ENCODE results near the gene NACC2.

DNA sequence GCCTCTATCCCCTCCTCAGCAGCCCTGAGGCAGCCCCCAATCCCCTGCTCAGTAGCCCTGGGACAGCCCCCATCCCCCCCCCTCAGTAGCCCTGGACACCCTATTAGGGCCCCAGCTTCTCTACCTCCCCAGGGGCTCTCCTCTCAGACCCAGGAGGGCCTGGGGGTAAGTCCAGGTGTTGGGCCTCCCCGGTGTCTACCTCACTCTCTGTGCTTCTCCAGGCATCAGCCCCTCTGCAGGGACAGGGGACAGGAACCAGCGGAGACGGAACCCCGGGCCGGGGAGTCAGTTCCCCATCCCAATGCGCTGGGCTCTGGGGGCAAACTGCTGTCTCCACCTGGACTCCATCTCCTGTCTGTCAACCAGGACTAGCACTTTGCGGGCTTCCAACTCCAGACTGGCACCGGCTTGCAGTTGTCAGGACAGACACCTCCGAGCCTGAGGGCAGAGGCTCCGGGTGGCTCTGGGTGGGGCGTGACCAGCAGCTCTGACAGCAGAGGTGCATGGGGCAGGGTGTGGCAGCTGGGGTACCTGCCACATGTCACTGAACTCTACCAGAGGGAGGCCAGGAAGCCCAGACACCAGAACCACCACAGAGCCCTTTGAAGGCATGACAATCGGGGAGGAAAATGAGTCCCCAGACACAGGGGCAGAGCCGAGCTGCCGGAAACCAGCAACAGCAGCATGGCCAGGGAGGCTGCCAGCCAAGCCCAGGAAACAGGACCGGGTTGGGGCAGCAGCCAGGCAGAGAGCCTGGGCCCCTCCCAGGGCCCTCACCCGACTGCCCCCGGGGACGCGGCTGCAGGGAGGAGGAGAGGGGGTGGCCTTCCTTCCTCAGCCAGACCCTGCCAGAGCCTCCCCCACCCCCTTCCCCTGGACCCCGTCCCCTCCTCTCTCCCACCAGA, 116.2 kb downstream of the NACC2 start:
- TF ChIP-seq, protein P1, sequence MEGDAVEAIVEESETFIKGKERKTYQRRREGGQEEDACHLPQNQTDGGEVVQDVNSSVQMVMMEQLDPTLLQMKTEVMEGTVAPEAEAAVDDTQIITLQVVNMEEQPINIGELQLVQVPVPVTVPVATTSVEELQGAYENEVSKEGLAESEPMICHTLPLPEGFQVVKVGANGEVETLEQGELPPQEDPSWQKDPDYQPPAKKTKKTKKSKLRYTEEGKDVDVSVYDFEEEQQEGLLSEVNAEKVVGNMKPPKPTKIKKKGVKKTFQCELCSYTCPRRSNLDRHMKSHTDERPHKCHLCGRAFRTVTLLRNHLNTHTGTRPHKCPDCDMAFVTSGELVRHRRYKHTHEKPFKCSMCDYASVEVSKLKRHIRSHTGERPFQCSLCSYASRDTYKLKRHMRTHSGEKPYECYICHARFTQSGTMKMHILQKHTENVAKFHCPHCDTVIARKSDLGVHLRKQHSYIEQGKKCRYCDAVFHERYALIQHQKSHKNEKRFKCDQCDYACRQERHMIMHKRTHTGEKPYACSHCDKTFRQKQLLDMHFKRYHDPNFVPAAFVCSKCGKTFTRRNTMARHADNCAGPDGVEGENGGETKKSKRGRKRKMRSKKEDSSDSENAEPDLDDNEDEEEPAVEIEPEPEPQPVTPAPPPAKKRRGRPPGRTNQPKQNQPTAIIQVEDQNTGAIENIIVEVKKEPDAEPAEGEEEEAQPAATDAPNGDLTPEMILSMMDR (IDR thresholded peaks at IDR 0.05) = no peak
- TF ChIP-seq EZH2phosphoT487 (IDR thresholded peaks at IDR 0.05) (no peak), EZH2 (IDR thresholded peaks at IDR 0.05) (no peak)

Data from neural progenitor cell (in vitro differentiated cells).